Kidney (tissue), 14 donors: Measurements from ENCODE around the gene GRIN2A. TPM values are rescaled to one million over a fixed set of nuclear protein-coding genes. Genes with fewer than 3 reads are reported as not detected.

Experiments used
- DNase-seq, 5 donors: peaks; one replicate each; pipeline ENCODE4 v3.0.0-alpha.2; 2013 to 2020
- FAIRE-seq: peaks from 2 replicates; lab custom pipeline; 2012; peaks lifted over from hg19 to GRCh38; lab: Jason Lieb, UNC
- H3K27ac ChIP-seq, 2 donors: one replicate each; pipeline ENCODE4 v1.7.0; 2013; ENCODE audit warnings: low read depth in 2 of 2, low read length in 2 of 2, inconsistent platforms in 1 of 2
- H3K27me3 ChIP-seq: one replicate; pipeline ENCODE4 v1.7.1; 2013; ENCODE audit warnings: low read length, inconsistent platforms; ENCODE audit not compliant: control insufficient read depth, insufficient read depth
- H3K36me3 ChIP-seq, 3 donors: one replicate each; pipeline versions ENCODE4 v1.7.0 to v1.7.1; 2013; ENCODE audit warnings: low read length in 3 of 3, control low read depth in 1 of 3, inconsistent platforms in 1 of 3; ENCODE audit not compliant: insufficient read depth in 3 of 3, control insufficient read depth in 2 of 3
- H3K4me1 ChIP-seq, 3 donors: one replicate each; pipeline versions ENCODE4 v1.7.0 to v1.7.1; 2013; ENCODE audit warnings: low read length in 3 of 3, inconsistent platforms in 1 of 3, low read depth in 1 of 3; ENCODE audit not compliant: control insufficient read depth in 2 of 3, insufficient read depth in 2 of 3
- H3K4me3 ChIP-seq, 3 donors: one replicate each; pipeline versions ENCODE4 v1.7.0 to v1.8.1; 2013; ENCODE audit warnings: low read length in 3 of 3, control low read depth in 1 of 3, inconsistent platforms in 1 of 3
- H3K9ac ChIP-seq, 3 donors: one replicate each; pipeline versions ENCODE4 v1.7.0 to v1.7.1; 2013; ENCODE audit warnings: low read length in 3 of 3, control low read depth in 1 of 3, inconsistent platforms in 1 of 3
- H3K9me3 ChIP-seq, 3 donors: one replicate each; pipeline versions ENCODE4 v1.7.0 to v1.7.1; 2013; ENCODE audit warnings: low read length in 3 of 3, control low read depth in 1 of 3, inconsistent platforms in 1 of 3; ENCODE audit not compliant: control insufficient read depth in 2 of 3, insufficient read depth in 1 of 3
- CTCF ChIP-seq: IDR thresholded peaks from 3 replicates; pipeline ENCODE4 v1.5.1; 2012; ENCODE audit warnings: mild to moderate bottlenecking, moderate library complexity, borderline replicate concordance; ENCODE audit not compliant: insufficient read depth; ENCODE audit errors: extremely low read depth
- intact Hi-C: fragments of 100-400 bp; cut with DNase I; formaldehyde crosslinking; loops from one replicate; pipeline ENCODE4 v1.11.1; 2022
- polyA plus RNA-seq: library from polyadenylated mRNA; stranded (reverse); fragments of 350-450 nt; fragmentation: Illumina TruSeq; extraction: RNeasy Lipid Tissue Mini Kit (QIAGEN cat#74804); gene quantifications from one replicate; pipeline ENCODE4 v1.2.3, GENCODE V29; 2014; ENCODE audit warnings: low read depth, low replicate concordance; ENCODE audit not compliant: insufficient read depth
- total RNA-seq: library from RNA; stranded (reverse); fragmentation: NEBNext Ultra II Directional; extraction: Animal tissue kit (Norgen Biotek cat#: 25700); gene quantifications from one replicate; pipeline ENCODE4 v1.2.1, GENCODE V29; 2021
- donor health status: control.
- donor health status: control.
- donor health status: control.
- donor health status: control.
- donor health status: control.
- donor health status: DM: yes; HTN: yes; CAD: no.
- donor health status: Normal renal cell carcinoma (clear cell type).

GRIN2A gene
- total and polyA plus RNA-seq, 2 donors from 2014 or later: 0.28 to 6.5 TPM

GRCh38 chr16:10200637-10201586, 18.7 kb upstream of the GRIN2A start:
- no peaks in the 10 kb centered on the region for H3K36me3 ChIP-seq
- no peak for FAIRE-seq
- H3K9me3 ChIP-seq: no peaks in the 10 kb centered on the region
- H3K9ac ChIP-seq: no peak overlapping the region
- intact Hi-C loops: no loop called here
- no peak overlapping the region for H3K4me3 ChIP-seq
- TF ChIP-seq CTCF: no peak
- no peaks in the 10 kb centered on the region for H3K4me1 ChIP-seq
- no peak overlapping the region for H3K27ac ChIP-seq
- DNase-seq: peak in 4 of 5 donors; percentile 28 to 68 (median 40)
- no peaks in the 10 kb centered on the region for H3K27me3 ChIP-seq

- intact Hi-C loops: no loop called here
- no peaks in the 10 kb centered on the region for H3K27me3 ChIP-seq
- no peak overlapping the region for H3K9ac ChIP-seq
- H3K36me3 ChIP-seq: no peaks in the 10 kb centered on the region
- no peak for FAIRE-seq
- H3K4me3 ChIP-seq: no peak overlapping the region
- H3K27ac ChIP-seq: no peak overlapping the region
- no peaks in the 10 kb centered on the region for H3K4me1 ChIP-seq
- no peaks in the 10 kb centered on the region for H3K9me3 ChIP-seq
- DNase-seq: peak in 1 of 5 donors; percentile 19
- no peak for TF ChIP-seq CTCF
Observed at GRCh38 chr16:10196999-10197398, 14.8 kb upstream of the GRIN2A start.

- Histone ChIP-seq H3K9me3 (no peaks in the 10 kb centered on the region), H3K4me3 (no peak overlapping the region), H3K36me3 (no peaks in the 10 kb centered on the region), H3K27me3 (no peaks in the 10 kb centered on the region), H3K27ac (no peak overlapping the region), H3K9ac (no peak overlapping the region), H3K4me1 (no peaks in the 10 kb centered on the region)
- FAIRE-seq (no peak), DNase-seq (no peak)
- intact Hi-C loops: no loop called here
- no peak for TF ChIP-seq CTCF
Observed at GRCh38 chr16:10191096-10191495, 8.9 kb upstream of the GRIN2A start.
